ENCODE data around the gene TBC1D22B.

The TBC1D22B gene

GRCh38 chr6:37241131-37241530 lies 16.4 kb upstream of the TBC1D22B start:
- FAIRE-seq = no peak

DNA sequence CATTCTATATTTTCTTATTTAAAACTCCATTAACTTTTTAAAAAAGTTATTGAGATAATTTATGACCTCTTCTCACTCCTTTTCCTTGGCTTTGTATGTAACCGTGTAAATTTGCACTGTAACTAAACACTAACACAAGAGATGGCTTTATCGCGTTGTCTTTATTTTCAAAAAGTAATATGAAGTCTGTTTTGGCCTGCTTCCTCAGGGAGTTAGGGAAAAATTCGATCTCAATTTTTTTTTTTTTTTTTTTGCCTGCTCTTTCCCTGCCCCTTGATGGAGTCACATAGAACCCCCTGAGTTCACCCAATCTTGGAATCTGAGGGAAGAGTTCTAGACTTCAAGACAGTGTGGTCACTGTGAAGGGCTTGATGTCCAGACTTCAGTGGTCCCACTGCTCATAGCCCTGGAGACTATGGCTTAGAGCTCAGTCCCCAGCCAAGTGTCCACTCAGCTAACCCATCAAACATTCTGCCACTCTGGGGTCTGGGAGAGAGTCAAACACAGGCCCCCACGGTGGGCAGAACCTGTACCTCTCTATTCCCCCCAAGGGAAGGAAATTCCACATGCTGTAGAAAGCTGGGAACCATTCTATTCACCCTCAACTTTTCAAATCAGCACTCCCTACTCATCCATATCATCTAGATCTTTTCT lies 15.7 kb upstream of the TBC1D22B start:
- no peak for FAIRE-seq

DNA sequence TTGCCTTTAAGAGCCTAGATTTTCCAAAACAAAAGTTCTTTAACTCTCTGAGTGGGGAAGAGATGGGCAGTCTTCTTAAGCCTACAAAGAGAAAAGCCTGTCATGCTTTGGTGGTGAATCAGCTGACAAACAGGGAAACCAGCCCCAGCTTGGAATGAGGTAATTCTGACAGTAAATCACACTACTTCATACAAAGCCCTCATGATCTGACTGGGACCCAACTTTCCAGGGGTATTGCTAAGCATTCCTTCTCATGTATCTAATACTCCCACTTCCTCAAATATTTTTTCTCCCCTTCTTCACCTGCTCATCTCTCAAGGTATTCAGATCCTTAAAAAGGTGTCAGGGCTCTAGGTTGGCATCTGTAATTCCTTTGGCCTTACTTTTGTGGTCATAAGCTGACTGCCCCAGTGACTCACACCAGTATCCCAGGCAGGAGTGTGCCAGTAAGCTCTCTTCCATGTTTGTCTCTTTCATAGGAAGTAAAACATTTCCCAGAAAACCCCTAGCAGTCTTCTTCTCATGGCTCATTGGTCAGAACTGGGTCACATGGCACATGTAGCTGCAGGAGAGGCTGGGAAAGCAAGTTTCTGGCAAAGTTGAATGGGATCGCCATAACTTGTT lies 15.0 kb upstream of the TBC1D22B start:
- peak; percentile 88 for FAIRE-seq

DNA sequence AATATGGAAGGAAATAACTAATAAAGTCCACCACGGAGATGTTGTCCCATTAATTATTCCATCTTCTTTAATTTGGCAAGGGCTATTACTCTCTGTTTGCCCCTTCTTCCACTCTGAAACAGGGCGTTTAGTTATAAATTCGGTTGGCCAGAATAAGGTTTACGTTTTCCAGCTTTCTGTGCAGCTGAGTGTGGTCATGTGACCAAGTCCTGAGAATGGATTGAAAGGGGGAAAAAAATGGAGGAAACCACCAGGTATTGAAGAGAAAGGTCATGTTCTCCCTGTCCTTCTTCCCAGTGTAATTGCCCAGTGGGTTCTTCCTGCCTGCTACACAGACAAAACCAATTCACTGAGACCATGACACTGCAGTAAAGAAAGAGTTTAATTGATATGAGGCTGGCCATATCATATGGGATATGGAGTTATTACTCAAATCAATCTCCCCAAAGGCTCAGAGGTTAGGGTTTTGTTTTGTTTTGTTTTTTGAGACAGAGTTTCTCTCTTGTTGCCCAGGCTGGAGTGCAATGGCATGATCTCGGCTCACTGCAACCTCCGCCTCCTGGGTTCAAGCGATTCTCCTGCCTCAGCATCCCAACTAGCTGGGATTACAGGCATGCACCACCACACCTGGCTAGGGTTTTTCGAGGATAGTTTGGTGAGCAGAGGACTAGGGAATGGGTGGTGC lies 14.3 kb upstream of the TBC1D22B start:
- FAIRE-seq = no peak

GRCh38 chr6:37243816-37244370 lies 13.7 kb upstream of the TBC1D22B start:
- no peak for FAIRE-seq

DNA sequence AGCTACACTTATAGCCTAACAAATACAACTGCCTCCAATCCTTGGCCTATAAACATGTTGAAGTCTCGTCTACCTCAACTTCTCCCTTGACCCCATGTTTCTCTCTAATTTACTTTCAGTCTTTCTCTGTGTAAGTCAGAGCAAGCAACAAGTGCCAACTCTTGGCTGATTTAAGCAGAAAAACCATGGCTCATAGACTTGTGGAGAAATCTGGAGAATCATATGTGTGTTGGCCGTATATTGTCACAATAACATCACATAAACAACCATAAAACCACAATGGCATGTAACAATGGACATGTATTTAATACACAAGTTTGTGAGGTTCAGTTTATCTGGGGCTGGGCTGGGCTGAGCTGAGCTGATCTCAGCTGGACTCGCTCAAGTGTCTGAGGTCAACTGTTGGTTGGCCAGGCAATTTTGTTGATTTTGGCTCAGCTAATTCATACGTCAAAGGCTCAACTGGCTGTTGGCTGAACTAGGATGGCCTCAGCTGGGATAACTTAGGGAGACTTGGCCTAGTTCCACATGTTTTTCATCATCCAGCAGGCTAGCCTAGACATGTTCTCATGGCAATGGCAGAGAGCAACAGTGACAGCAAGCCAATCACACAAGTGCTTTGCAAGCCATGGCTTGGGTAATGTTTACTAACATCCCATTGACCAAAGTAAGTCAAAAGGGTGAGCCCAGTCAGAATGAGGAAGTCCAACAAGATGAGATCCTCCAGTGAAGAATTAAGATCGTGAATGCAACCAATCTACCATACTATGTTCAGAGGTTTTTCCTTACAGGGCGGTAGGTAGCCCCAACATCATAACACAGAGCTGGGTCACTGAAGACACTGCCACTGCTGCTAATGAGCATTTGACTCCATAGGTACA lies 12.9 kb upstream of the TBC1D22B start:
- no peak for FAIRE-seq

DNA sequence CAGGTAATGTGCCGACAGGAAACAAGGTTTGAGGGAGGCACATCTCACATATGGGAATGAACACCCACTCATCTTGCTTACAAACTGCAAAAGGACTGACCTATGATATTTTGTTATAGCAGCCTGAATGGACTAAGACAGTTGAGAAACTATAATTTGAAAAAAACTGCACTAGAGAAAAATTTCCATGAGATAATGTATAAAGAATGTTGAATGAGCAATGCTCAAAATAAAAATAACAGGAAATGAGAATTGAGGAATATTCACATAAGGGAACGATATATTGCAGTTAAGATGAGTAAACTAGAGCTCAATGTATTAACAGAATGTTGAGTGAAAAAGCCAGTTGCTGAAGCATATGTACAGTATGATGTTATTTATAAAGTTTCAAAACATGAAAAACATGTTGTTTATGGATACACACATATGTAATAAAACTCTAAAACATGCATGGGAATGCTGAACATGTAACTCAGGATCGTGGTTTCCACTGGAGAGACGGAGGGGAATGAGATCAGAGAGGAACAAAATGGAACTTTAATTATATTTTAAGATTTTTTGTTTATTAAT lies 6.3 kb upstream of the TBC1D22B start:
- no peak for FAIRE-seq

GRCh38 chr6:37253486-37254007 lies 4.0 kb upstream of the TBC1D22B start:
- no peak for FAIRE-seq

GRCh38 chr6:37254881-37255280 lies 2.7 kb upstream of the TBC1D22B start:
- no peak for FAIRE-seq

GRCh38 chr6:37256692-37257319 lies 766 bp upstream of the TBC1D22B start:
- no peak for FAIRE-seq

GRCh38 chr6:37257320-37257633 lies 295 bp upstream of the TBC1D22B start:
- FAIRE-seq = no peak

DNA sequence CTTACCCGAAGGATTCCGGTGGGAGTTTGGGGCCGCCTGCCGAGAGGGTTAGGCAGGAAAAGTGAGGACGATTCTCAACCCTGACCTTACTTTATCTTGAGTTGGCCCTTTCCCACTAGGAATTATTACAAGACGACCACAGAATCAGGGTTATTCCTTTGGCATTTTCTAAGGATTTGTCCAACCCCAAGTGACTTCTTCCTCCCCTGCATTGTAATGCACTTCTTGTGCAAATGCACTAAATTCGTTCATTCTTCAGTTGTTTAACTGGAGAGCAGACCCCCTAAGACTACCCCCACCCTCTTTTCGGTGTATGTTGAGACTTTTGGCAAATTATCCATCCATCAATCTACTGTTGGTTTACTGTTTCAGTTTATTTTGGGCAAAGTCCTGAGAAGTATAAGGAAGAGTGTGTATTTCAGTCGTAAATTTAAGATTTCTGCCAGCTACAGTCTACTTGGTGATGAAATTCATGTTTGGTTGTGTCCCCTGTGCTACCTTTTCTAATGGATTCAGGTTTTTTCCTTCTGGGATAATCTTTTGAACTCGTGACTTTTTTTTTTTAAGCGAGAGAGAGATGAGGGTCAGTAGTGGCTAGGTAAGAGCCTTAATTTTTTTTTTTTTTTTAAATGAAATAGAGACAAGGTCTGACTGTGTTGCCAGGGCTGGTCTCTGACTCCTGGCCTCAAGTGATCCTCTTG lies 983 bp downstream of the TBC1D22B start:
- FAIRE-seq = no peak

DNA sequence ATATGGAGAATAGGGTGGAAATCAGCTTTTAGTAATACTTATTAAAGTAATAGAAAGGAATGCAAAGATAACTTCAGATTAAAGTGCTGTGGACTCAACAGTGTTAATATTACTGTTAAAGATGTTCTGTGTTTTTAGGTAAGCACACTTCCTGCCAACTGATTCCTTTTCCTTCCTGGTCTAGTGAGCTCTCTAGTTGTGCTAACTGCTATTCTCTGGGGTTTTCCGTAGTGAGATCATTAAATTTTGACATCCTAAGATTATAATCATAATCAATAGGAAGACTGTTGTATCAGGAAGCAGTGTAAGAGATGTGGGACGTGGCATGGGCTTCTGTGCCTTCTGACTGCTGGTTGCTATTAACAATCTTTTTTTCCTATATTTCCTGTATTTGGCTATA lies 1.6 kb downstream of the TBC1D22B start:
- no peak for FAIRE-seq

DNA sequence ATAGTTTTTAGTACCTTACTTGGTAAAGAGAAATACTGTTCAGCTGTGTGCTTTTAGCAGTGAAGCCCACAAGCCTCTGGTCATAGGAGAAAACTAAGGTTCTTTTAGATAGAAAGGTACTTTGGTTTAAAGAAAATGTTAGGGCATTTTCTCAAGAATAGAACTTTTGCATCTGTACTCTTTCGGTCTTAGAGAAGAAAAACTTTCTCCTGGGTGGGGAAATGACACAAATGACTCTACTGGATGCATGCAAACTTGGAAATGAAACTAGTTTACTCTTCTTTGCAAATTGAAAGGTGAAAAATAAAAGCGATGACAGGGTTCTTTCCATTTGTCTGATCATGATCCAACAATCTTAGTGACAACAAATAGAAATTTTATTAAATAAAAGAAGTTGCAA lies 2.5 kb downstream of the TBC1D22B start:
- FAIRE-seq = no peak

GRCh38 chr6:37260444-37260843 lies 2.9 kb downstream of the TBC1D22B start:
- FAIRE-seq = no peak

DNA sequence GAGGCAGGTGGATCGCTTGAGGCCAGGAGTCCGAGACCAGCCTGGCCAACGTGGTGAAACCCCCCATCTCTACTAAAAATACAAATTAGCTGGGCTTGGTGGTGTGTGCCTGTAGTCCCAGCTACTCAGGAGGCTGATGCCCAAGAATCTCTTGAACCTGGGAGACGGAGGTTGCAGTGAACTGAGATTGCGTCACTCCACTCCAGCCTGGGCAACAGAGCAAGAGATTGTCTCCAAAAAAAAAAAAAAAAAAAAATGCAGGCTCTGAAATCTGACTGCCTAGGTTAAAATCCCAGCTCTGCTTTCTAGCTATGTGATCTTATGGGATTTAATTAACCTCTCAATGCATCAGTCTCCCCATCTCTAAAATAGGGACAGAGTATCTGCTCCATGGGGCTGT lies 3.6 kb downstream of the TBC1D22B start:
- no peak for FAIRE-seq

GRCh38 chr6:37262446-37263026 lies 5.0 kb downstream of the TBC1D22B start:
- FAIRE-seq = no peak

DNA sequence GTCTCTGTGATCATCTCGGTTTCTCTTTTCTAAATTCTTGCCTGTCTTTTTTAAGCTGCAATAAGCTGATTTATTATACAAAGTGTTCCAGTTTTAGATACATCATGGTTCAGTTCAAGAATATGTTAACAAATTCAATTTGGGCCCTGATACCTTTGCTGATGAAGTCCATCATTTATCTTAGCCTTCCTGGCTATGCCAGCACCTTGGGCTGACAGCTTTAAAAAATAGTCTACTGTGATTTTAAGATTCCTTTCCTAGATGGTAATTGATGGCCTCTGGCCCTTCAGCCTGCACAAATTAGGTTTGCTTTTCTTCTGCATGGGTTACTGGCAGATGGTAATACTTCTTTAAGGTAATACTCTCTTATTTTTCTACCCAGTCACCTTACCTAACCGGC lies 7.4 kb downstream of the TBC1D22B start:
- no peak for FAIRE-seq

DNA sequence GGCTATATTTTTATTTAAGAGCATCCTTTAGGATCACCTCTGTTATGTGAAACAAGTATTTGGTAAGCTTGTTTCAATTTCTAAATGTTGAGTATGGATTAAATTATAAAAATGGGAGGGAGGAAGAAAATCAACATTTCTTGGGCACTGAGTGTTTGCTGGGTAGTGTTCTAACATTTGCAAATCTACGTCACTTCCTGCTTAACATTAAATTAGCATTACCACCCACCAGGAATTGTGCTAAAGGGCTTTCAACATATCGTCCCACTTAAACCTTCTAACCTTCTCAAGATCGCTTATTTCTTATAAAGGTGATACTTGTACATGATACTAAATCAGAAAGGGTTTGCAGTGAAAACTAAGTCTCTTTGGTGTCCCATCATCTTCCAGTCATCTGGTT lies 8.3 kb downstream of the TBC1D22B start:
- no peak for FAIRE-seq

DNA sequence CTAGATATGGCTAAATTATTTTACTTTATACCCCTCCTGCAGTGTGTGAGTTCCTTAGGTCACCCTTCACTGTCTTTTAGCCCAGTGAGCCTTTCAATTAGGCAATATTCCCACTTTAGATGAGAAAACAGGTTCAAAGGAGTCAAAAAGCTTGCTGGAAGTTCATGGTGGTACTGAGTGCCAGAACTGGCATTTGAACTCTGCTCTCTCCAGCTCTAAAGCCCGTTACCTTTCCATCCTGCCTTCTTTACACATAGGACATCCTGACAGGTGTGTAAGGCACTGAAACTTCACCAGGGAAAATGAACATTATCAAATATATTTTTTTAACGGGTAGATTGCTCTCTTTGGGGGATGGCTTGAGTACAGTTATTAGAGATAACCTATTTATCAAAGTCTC lies 11.5 kb downstream of the TBC1D22B start:
- FAIRE-seq = no peak

Data from G401.6 (cell line).